MM.1S (cell line): ENCODE measurements around the gene TMEM178B.
"Not testable (repeated sequence)": the region's sequence is repeated elsewhere in the genome, so short reads cannot be mapped to it uniquely, and the experiment has no call there.

Source experiments
- EZH2 ChIP-seq: fragments of 300-600 bp; sonication (generic); optimal IDR thresholded peaks from 2 replicates; pipeline ENCODE3; 2017; ENCODE audit warnings: low read depth, mild to moderate bottlenecking, antibody characterized with exemption, low read length, mixed read lengths
- TF ChIP-seq, protein P1 (sequence below): fragments of 300-600 bp; sonication (generic); IDR thresholded peaks from 2 replicates; pipeline ENCODE4 v1.5.1; 2016; ENCODE audit warnings: antibody characterized with exemption, low read length, mixed read lengths

DNA sequence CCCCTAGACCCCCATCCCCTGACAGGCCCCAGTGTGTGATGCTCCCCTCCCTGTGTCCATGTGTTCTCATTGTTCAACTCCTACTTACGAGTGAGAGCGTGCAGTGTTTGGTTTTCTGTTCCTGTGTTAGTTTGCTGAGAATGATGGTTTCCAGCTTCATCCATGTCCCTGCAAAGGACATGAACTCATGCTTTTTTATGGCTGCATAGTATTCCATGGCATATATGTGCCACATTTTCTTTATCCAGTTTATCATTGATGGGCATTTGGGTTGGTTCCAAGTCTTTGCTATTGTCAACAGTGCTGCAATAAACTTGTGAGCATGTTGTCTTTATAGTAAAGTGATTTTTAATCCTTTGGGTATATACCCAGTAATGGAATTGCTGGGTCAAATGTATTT is 42.8 kb downstream of the TMEM178B start:
- TF ChIP-seq, protein P1, sequence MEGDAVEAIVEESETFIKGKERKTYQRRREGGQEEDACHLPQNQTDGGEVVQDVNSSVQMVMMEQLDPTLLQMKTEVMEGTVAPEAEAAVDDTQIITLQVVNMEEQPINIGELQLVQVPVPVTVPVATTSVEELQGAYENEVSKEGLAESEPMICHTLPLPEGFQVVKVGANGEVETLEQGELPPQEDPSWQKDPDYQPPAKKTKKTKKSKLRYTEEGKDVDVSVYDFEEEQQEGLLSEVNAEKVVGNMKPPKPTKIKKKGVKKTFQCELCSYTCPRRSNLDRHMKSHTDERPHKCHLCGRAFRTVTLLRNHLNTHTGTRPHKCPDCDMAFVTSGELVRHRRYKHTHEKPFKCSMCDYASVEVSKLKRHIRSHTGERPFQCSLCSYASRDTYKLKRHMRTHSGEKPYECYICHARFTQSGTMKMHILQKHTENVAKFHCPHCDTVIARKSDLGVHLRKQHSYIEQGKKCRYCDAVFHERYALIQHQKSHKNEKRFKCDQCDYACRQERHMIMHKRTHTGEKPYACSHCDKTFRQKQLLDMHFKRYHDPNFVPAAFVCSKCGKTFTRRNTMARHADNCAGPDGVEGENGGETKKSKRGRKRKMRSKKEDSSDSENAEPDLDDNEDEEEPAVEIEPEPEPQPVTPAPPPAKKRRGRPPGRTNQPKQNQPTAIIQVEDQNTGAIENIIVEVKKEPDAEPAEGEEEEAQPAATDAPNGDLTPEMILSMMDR: not testable (repeated sequence)
- TF ChIP-seq EZH2: not testable (repeated sequence)
